Stomach (tissue), 9 donors: ENCODE results near the gene VMP1. TPM values are rescaled to one million over a fixed set of nuclear protein-coding genes. Genes with fewer than 3 reads are reported as not detected.
"Not testable (repeated sequence)": the region's sequence is repeated elsewhere in the genome, so short reads cannot be mapped to it uniquely, and the experiment has no call there.

ENCODE experiments used
- DNase-seq, 2 donors: peaks; one replicate each; pipeline versions ENCODE4 v3.0.0 to v3.0.0-alpha.2; 2013 to 2019
- H3K27ac ChIP-seq, 5 donors: fragments of 200-600 bp in 4 of 5; sonication (generic) in 4 of 5; one replicate each; pipeline ENCODE4 v1.5.1; 2013 to 2019; ENCODE audit warnings: mild to moderate bottlenecking in 1 of 5, moderate library complexity in 1 of 5
- H3K27me3 ChIP-seq, 3 donors: fragments of 200-600 bp; sonication (generic); one replicate each; pipeline ENCODE4 v1.5.1; 2017 to 2019; ENCODE audit warnings: mixed run types in 1 of 3
- H3K36me3 ChIP-seq, 4 donors: fragments of 200-600 bp; sonication (generic); 1 replicate in 3 of 4; 2 replicates in 1 of 4; pipeline ENCODE4 v1.5.1; 2016 to 2019
- H3K4me1 ChIP-seq, 4 donors: fragments of 200-600 bp; sonication (generic); one replicate each; pipeline ENCODE4 v1.5.1; 2016 to 2019
- H3K4me3 ChIP-seq, 4 donors: fragments of 200-600 bp; sonication (generic) in 3 of 4; one replicate each; pipeline ENCODE4 v1.5.1; 2016 to 2019; ENCODE audit warnings: mild to moderate bottlenecking in 1 of 4
- H3K9me3 ChIP-seq, 4 donors: fragments of 200-600 bp; sonication (generic); one replicate each; pipeline ENCODE4 v1.5.1; 2016 to 2019
- EP300 ChIP-seq: sonication (generic); formaldehyde crosslinking; IDR thresholded peaks from one replicate; pipeline ENCODE4 v1.6.1; 2017; ENCODE audit warnings: antibody characterized with exemption
- POLR2A ChIP-seq, 4 donors: fragments of 450-650 bp; IDR thresholded peaks; one replicate each; pipeline ENCODE4 v1.6.1; 2016; ENCODE audit warnings: antibody characterized with exemption in 4 of 4, control low read depth in 2 of 4, mild to moderate bottlenecking in 1 of 4, moderate library complexity in 1 of 4
- POLR2AphosphoS5 ChIP-seq, 3 donors: sonication (generic); formaldehyde crosslinking; IDR thresholded peaks; one replicate each; pipeline ENCODE4 v1.6.1; 2016; ENCODE audit warnings: antibody characterized with exemption in 3 of 3
- WGBS, 5 donors: extraction: QIAGEN DNeasy Blood & Tissue Kit in 3 of 5; methylation state at CpG; one replicate each; pipeline versions ENCODE4 v1.1.5 to v1.1.7; 2013 to 2018; 5-methylcytosine and 5-hydroxymethylcytosine counted together
- intact Hi-C: fragments of 100-400 bp; cut with DNase I; formaldehyde crosslinking; loops from one replicate; pipeline ENCODE4 v1.15.1; 2023; ENCODE audit warnings: low total_unique reads
- polyA plus RNA-seq, 3 donors: library from polyadenylated mRNA; stranded (reverse); fragments of 200-250 nt; gene quantifications; one replicate each; pipeline ENCODE4 v1.2.3, GENCODE V29; 2013
- total RNA-seq, 5 donors: library from RNA; depleted of rRNA; stranded (reverse); fragments of >200 nt; gene quantifications; one replicate each; pipeline versions ENCODE4 v1.1.0 to v1.2.3, GENCODE V29; 2014 to 2016
- TF ChIP-seq, protein P1 (sequence below), 7 experiments: fragments of 450-650 bp in 4 of 7; fragments of 200-600 bp in 3 of 7; sonication (generic) in 3 of 7; IDR thresholded peaks; one replicate each; pipeline ENCODE4 v1.5.1; 2016 to 2019; ENCODE audit warnings: antibody characterized with exemption in 7 of 7, control low read depth in 2 of 7, mild to moderate bottlenecking in 1 of 7
- donor health status: healthy with polysubstance abuse.
- donor health status: Bipolar disorder and iron deficiency.
- donor health status: healthy.

Gene VMP1
- total and polyA plus RNA-seq, 8 donors = 24.4 to 562 (median 155) TPM

DNA sequence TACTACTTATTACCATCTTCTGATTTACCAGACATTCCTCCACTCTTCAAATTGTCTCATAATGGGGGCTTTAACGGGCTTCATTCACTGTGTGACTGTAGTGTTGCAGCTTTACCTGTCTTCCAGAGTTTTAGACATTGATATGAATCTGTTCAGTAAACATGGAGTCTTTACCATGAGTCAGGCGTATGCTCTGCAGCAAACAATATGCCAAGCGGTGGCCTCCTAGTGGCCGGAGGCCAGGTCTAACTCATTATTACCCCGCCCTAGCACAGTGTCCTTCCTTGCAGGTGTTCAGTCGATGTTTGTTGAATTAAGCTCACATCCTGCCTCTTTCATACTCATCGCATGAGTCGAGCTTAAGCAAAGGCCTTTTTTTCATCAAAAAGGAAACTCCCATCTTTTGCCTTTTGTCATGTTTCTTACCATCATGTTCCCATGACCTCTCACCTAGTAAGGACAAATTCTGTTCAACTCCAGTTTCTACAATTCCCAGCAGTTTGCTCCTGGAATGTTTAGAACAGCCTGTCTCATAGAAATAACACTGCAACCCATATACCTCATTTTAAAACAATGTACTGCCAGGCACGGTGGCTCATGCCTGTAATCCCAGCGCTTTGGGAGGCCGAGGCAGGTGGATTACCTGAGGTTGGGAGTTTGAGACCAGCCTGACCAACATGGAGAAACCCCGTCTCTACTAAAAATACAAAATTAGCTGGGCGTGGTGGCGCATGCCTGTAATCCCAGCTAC, 145.9 kb downstream of the VMP1 start:
- TF ChIP-seq EP300 (no peak), POLR2AphosphoS5 (IDR thresholded peaks at IDR 0.05) (peak in 2 of 3 donors; percentile 73 to 88), POLR2A (IDR thresholded peaks at IDR 0.05) (no peak)
- TF ChIP-seq, protein P1, sequence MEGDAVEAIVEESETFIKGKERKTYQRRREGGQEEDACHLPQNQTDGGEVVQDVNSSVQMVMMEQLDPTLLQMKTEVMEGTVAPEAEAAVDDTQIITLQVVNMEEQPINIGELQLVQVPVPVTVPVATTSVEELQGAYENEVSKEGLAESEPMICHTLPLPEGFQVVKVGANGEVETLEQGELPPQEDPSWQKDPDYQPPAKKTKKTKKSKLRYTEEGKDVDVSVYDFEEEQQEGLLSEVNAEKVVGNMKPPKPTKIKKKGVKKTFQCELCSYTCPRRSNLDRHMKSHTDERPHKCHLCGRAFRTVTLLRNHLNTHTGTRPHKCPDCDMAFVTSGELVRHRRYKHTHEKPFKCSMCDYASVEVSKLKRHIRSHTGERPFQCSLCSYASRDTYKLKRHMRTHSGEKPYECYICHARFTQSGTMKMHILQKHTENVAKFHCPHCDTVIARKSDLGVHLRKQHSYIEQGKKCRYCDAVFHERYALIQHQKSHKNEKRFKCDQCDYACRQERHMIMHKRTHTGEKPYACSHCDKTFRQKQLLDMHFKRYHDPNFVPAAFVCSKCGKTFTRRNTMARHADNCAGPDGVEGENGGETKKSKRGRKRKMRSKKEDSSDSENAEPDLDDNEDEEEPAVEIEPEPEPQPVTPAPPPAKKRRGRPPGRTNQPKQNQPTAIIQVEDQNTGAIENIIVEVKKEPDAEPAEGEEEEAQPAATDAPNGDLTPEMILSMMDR (IDR thresholded peaks at IDR 0.05) = peak in 4 of 7 experiments; percentile 48 to 63 (median 58)
- peak overlapping the region; percentile 80 to 100 (median 96) for H3K27ac ChIP-seq
- WGBS, 5 donors = 50 to 61% (median 54%) methylated on average over 14 of the region's 14 CpGs
- no peak overlapping the region for H3K4me3 ChIP-seq
- H3K4me1 ChIP-seq = peaks cover 47 to 94% (median 72%) of the 10 kb centered on the region in 4 donors
- no peaks in the 10 kb centered on the region for H3K9me3 ChIP-seq
- H3K36me3 ChIP-seq = no peaks in the 10 kb centered on the region
- DNase-seq = peak; percentile 87 to 91
- no peaks in the 10 kb centered on the region for H3K27me3 ChIP-seq
- intact Hi-C loops = no loop called here

DNA sequence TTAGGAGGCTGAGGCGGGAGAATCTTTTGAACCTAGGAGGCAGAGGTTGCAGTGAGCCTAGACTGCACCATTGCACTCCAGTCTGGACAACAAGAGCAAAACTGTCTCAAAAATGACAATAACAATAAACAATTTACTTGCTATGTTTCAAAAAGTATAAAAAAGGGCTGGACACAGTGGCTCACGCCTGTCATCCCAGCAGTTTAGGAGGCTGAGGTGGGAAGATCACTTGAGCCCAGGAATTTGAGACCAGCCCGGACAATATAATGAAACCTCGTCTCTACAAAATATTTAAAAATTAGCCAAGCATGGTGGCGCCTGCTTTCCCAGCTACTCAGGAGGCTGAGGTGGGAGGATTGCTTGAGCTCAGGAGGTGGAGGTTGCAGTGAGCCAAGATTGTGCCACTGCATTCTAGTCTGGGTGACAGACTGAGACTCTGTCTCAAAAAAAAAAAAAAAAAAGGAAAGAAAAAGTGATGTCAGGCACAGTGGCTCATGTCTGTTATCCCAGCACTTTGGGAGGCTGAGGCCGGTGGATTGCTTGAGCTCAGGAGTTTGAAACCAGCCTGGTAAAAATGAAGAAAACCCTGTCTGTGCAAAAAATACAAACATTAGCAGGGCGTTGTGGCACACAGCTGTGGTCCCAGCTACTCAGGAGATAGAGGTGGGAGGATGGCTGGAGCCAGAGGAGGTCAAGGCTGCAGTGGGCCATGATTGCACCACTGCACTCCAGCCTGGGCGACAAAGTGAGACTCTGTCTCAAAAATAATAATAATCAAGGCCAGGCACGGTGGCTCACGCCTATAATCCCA, 146.7 kb downstream of the VMP1 start:
- intact Hi-C loops, H3K9me3 ChIP-seq, H3K36me3 ChIP-seq, H3K27me3 ChIP-seq, H3K4me3 ChIP-seq: not testable (repeated sequence)
- WGBS, 5 donors = 89 to 96% (median 94%) methylated on average over 10 of the region's 10 CpGs
- Histone ChIP-seq H3K4me1 (peaks cover 47 to 94% (median 69%) of the 10 kb centered on the region in 4 donors), H3K27ac (peak overlapping the region; percentile 80 to 100 (median 96))
- peak in 1 of 2 donors; percentile 17 for DNase-seq

DNA sequence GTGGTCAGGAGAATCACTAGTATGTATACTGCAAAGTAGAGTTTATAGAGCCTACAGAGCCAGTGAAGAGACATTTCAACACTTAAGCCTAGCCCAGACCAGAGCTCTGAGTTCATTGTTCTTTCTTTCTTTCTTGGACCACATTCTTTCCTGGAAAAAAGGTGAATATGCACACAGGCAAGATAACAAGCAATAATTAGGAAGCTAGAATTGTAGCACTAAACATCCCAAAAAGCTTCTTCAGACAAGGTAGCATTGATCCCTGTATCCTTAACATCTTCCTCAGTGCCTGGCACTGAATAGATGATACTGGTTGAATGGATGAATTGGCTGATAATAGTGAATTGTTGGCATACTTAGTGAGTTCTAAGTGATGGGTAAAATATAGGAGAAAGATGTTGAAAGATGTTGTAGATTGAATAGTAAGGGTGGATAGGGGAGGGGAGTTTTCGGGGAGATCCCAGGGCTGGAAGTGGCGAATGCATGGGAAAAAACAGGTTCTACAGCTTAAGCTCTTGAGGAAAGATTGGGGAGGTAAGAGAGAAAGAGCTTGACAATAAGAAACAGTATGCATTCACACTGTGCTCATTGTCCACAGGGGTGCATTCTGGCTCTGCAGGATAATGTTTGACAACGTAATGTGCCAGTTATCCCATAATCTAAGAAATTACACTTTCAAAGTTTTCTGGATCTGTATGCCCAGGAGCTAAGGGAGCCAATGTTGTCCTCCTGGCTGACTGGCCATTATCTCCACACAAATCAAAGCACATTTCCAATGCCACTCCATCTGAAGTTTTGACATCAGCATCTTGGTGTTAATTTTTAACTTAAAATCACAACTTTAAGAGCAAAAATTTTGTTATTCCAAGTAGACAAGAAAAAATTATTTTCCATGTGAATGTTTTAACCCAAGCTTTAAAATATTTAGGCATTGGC, 149.7 kb downstream of the VMP1 start:
- Histone ChIP-seq H3K36me3 (peaks cover 0 to 16% (median 13%) of the 10 kb centered on the region in 4 donors), H3K27me3 (no peaks in the 10 kb centered on the region), H3K9me3 (no peaks in the 10 kb centered on the region), H3K4me1 (peaks cover 26 to 70% (median 47%) of the 10 kb centered on the region in 4 donors), H3K27ac (peak overlapping the region; percentile 48 to 100 (median 96)), H3K4me3 (no peak overlapping the region)
- TF ChIP-seq POLR2AphosphoS5 (IDR thresholded peaks at IDR 0.05) = no peak
- no peak for TF ChIP-seq POLR2A (IDR thresholded peaks at IDR 0.05)
- no peak for TF ChIP-seq EP300
- TF ChIP-seq, protein P1 (IDR thresholded peaks at IDR 0.05) = no peak
- intact Hi-C loops = no loop called here
- 36 to 67% (median 43%) methylated on average over 3 of the region's 3 CpGs for WGBS, 5 donors
- DNase-seq = peak; percentile 25 to 57

DNA sequence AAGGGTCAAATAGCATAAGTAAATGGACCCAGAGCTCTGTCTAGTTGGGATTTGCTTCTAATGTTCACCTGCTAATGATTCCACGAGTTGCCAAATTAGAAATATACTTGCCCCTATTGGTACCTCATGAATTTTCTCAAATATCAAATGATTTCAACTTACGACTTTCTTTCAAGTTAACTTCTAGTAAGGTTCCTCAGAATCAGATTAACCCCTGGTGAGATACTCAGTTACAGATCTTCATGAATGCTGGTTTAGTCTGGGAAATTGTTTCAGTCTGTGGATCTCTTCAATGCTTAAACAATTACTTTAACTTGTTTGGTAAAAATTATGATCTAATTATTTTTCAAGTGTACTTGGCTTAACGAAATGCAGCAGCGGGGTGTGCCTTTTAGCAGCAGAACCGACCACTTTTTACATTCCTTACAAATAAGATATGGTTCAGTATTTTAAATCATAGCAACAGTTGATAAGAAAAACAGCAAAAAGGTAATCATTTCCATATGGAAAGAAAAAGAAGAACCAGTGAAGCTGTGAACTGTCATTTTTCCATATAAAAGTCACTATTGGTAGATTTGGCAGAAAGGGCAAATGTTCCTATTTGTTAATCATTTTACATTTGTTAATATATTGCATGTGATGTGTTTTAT, 150.8 kb downstream of the VMP1 start:
- no peaks in the 10 kb centered on the region for H3K9me3 ChIP-seq
- peaks cover 5 to 25% (median 22%) of the 10 kb centered on the region in 4 donors for H3K36me3 ChIP-seq
- DNase-seq = peak in 1 of 2 donors; percentile 17
- no peak for TF ChIP-seq POLR2A (IDR thresholded peaks at IDR 0.05)
- no peak for TF ChIP-seq POLR2AphosphoS5 (IDR thresholded peaks at IDR 0.05)
- no peak for TF ChIP-seq EP300
- TF ChIP-seq, protein P1 (IDR thresholded peaks at IDR 0.05) = no peak
- no peaks in the 10 kb centered on the region for H3K27me3 ChIP-seq
- no peak overlapping the region for H3K4me3 ChIP-seq
- H3K4me1 ChIP-seq = peaks cover 21 to 62% (median 37%) of the 10 kb centered on the region in 4 donors
- peak overlapping the region in 4 of 5 donors; percentile 95 to 100 (median 97) for H3K27ac ChIP-seq
- 53 to 70% (median 57%) methylated on average over 5 of the region's 5 CpGs for WGBS, 5 donors
- intact Hi-C loops = no loop called here
